NCI-H748 (cell line): ENCODE results near the gene FBXO36.
"Not testable (repeated sequence)": the region's sequence is repeated elsewhere in the genome, so short reads cannot be mapped to it uniquely, and the experiment has no call there.

ENCODE experiments used
- DNase-seq: peaks from one replicate; lab custom pipeline; 2025; ENCODE audit not compliant: unreplicated experiment; lab: John Stamatoyannopoulos, UW

Gene FBXO36

DNA sequence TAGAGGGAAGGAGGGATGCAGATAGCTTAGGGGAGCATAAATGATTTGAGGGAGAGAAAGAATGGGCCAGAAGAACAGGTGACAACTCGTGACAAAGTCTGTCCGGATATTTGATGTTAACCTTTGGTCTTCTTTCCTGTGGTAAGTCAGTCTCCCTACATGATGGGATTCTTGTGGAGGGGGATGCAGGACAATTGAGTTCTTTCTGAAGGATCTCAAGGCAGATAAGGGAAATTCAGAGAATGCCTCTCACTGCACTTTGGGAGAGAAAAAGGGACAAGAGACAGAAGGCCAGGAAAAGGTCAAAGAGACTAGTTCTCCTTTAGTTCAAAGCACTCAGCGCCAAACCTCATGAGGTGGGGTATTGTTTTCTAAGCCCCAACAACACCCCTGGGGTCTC, 34.2 kb downstream of the FBXO36 start:
- DNase-seq = no peak

DNA sequence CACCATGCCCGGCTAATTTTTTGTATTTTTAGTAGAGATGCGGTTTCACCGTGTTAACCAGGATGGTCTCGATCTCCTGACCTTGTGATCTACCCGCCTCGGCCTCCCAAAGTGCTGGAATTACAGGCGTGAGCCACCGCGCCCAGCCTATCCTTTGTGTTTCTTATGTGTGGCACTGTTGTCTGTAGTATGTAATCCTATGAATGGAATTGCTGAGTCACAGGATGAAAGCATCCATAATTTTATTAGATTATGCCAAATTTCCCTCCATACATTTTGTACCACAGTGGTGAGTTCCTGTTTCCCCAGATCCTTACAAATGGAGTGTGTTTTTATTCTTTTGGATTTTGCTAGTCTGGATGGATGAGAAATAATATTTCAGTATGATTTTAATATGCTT, 41.3 kb downstream of the FBXO36 start:
- DNase-seq = not testable (repeated sequence)

DNA sequence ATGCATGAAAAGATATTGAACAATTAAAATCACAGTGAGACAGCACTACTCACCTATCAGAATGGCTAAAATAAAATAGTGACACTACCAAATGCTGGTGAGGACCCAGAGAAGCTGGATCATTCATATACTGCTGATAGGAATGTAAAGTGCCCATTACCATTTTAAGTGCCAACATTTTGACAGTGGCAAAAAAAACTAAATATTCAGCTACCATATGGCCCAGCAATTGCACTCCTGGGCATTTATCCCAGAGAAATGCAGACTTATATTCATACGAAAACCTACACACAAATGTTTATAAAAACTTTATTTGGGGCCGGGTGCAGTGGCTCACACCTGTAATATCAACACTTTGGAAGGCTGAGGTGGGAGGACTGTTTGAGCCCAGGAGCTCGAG, 47.6 kb downstream of the FBXO36 start:
- no peak for DNase-seq

DNA sequence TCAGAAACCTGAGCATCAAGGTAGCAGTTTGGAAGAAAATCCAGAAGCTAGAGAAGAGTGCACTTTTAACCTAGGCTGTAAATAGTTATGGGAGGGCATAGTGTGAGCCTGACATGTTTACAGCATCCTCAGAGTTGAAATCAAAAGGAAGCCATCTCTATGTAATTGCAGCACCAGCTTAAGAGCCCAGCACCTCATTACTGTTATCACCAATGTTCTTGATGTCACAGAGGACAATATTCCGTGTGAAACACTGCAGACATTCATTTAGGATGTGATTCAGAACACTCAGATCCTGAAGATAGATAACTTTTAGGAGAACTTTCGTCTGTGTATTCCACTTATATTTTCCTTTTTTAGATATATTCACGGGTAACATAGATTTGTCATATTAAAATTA, 48.1 kb downstream of the FBXO36 start:
- no peak for DNase-seq

DNA sequence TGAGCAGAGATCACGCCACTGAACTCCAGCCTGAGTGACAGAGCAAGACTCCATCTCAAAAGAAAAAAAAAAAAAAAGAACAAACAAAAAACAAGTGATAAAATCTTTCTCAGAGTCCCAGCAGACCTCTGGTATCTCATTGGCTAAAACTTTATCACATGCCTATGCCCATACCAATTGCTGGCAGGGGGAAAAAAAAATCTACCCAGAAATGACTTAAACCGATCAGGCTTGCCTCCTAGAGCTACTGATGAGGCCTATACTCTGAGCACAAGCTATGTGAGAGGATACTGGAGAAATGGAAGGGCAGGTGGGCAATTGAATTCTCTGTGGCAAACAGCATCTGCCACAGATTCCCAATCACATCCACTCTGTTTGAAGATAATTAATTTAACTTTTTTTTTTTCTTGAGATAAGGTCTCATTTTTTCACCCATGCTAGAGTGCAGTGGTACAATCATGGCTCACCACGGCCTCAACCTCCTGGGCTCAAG, 49.0 kb downstream of the FBXO36 start:
- DNase-seq = no peak

DNA sequence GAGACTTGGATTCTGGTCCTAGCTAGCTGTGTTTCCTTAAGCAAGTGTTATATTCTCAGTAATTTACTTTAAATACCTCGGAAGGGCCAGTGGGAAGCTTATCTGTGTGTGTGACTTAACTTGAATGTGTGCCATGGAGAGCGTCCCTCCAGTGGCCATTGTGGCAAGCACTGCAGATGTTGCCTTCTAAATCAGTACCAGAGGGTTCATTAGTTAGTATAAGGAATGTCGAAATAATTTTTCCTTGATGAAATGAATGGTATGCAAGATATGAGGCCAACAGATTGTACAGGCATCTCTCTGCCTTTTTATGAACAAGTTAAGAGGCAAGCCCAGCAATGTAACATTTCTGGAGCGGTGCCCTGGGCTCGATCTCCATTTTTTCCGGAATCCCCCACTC, 52.0 kb downstream of the FBXO36 start:
- no peak for DNase-seq

DNA sequence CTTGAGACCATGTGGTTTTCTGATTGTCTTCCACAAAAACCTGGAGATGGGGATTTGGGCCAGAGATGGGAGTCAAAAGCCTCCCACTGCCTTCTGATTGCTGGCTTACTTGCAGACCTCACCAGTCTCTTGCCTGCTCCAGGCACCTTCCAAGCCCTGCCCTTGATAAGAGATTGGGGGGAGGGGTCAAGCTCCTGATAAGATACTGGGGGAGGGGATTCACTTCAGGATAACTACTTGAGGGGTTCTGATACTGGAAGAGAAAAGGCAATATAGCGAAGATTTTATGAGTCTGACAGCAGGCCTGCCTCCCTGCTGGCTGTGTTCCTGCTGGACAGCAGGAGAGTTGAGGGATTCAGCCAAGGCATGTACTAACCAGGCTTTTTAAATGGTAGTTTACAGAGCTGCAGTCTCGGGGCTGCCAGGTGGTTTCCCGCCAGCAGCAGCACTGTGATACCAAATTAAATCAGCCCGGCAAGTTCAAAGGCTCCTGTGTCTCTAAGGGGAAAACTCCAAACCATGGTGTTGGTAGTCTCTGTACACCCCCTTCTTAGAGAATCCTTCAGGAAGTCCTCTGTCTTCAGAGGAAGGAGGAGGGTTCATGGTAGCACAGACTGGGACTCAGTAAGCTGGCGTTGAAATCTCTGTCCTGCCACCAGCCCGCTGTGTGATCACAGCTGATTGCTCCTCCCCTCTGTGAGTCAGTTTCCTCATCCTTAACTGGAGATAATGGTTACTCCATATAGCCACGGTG, 58.3 kb downstream of the FBXO36 start:
- no peak for DNase-seq

DNA sequence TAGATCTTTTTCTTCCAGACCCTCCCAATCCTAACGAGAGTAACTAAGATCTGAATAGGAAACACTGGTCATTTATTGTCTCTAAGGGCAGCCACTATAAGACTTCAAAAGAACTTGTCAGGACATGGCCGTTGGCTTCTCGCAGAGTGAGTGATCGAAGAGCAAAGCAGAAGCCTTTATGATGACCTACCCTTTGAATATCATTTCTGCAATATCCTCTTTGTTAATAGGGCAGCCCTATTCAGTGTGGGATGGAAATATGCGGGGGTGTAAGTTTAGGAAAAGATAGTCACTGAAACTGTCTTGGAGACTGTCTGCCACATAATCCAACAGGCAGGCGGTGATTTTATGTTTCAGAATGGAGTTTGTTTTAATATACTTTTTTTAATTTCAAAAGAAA, 70.9 kb downstream of the FBXO36 start:
- DNase-seq = no peak

DNA sequence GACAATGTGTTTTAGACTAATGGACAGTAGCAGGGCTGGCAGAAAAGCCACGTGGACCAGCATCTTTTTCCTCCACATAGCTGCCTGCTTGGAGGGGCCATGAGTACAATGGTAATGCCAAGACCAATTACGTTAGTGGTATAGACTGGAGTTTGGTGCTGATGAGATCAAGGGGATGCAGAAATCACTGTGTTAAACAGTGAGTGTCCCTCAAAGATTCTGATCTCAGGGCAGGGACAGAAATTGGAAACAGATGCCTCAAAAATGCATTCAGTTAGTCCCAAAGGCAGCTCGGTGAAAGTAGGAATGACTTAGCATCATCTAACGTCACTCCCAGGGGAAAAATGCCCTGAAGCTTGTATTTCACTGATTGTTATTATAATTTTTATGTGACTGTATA, 74.0 kb downstream of the FBXO36 start:
- DNase-seq = no peak

DNA sequence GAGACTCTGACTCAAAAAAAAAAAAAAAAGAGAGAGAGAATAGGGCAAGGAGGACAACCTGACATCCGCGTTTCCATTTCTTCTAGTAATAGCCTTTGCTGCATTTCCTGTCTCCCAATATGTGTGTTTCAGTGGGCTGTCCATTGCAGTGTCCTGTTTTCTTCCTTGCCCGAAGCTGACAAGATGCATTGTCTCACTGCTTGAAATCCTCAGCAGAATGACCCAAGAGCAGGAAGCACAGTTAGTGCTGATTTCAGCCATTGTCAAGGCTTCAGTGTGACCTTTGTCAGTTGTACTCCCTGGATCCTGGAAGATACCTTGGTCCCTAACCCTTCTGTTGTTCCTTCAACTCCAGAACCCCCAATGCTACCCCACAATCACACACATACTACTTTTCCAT, 75.3 kb downstream of the FBXO36 start:
- DNase-seq = no peak

DNA sequence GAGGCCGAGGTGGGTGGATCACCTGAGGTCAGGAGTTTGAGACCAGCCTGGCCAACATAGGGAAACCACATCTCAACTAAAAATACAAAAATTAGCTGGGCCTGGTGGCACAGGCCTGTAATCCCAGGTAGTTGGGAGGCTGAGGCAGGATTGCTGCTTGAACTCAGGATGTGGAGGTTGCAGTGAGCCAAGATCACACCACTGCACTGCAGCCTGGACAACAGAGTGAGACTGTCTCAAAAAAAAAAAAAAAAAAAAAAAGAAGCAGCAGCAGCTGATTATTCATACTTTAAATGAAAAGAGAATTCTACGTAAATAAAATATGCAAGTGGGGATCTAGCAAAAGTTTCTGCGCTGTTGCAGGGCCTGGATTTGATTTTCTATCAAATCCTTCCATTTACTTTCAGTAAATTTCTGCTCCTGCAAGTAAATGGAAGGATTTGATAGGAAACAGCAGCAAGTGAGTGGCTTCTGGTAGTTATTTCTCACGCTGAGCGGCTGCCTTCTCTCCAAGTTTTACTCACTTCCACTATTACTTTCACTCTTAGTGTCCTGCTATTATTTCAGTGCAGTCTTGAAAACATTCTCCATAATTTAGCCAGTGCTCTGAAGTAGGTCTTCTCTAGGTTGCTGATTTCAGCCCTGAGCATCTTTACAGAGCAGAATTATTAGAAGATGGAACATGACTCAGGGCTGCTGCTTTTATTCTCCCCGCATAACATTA, 78.0 kb downstream of the FBXO36 start:
- DNase-seq = no peak

DNA sequence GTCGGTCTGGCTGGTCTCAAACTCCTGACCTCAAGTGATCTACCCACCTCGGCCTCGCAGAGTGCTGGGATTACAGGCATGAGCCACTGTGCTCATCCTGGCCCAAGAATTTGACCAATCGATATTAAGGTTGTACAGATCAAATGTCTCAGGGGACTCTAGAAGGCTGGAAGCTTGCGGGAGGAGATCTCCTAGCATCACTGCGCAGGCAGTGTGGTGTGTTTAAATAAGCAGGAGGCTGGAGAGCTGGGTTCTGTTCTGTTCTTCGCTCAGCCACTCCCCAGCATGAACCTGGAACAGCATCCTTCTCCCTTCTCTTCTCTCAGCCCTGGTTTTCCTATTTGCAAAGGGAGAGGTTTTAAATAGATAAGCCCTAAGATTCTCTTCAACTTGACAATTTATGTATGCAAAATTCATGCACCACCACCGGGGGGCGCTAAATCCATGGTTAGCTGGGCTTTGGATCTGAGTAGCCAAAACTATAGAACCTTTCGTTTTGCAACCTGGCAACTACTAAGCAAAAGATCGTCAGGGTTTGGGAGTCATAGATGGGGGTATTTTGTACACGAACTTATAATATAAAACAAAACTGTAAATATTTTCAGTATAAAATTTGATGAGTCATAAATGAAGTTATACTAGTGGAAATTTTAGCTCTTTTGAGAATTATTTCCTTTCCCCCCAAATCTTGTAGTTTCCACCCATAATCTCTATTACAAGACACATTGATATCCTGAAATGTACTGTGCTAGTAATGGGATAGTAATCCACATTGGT, 85.8 kb downstream of the FBXO36 start:
- DNase-seq = peak; percentile 66

DNA sequence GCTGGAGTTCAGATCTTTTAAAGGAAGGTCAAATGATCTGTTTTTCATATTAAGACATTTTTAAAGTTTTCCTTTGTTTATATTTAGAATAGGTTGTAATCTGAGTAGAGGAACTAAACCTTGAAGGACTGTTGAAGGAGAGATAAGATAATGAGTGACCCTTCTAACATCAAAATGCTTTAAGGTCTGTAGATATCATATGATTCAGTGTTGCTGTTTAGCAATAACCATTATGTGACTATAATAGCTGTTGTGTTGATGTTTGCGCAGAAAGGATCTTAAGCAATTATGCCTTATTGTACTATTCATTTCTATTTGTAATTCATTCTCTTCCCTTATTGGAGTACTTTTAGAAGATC, 86.4 kb downstream of the FBXO36 start:
- DNase-seq = no peak

DNA sequence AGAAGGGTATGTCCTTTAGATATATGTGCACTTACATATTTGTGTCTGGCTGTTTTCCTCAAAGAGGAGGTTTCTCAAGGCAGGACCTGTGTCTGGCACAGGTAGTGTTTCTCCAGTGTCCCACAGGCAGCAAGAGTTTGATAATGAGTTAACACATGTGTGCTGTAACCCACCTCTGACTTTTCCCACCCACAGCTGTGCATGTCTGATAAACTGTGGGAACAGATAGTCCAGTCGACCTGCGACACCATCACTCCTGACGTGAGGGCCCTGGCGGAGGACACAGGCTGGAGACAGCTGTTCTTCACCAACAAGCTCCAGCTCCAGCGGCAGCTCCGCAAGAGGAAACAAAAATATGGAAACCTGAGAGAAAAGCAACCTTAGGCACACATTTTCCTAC, 88.2 kb downstream of the FBXO36 start:
- no peak for DNase-seq

DNA sequence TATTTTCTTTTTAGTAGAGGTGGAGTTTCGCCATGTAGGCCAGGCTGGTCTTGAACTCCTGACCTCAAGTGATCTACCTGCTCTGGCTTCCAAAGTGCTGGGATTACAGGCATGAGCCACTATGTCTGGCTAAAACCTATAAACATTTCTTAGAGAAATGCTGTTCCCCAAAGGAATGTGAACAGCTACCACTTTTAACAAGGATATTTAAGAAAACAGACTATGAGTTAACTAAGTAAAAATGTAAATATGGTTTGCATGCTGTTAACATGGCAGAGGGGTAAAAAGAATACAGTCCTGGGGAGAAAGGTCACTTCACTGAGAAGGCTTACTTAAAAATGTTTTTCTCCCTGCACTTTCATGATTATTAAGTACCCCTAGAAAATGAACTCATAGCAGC, 89.3 kb downstream of the FBXO36 start:
- DNase-seq = no peak

DNA sequence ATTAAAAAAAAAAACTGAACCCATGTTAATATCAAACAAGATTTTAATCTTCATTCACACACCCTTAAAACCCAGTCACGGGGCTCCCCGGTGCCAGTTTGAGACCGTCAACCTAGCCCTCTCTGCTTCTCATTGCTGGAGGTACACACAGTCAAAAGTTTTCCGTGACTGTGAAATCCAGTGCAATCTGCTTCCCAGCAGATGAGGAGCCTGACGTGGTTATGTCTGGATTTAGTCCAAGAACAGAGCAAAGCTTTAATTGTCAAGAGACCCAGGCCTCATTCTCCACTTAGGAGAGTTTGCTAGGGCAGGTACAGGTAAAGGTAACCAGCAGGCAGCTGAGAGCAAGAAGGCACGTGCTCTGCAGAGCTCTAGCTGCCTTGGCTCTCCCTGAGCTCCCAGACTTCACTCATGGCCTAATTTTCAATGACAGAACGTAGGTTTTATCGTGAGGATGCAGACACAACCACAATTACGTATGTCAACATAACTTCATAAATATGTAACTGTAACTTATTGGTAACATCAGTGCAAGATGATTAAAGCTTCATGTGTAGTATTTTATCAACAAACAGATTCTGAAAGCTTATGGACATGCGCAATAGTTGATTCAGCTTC, 90.1 kb downstream of the FBXO36 start:
- no peak for DNase-seq

DNA sequence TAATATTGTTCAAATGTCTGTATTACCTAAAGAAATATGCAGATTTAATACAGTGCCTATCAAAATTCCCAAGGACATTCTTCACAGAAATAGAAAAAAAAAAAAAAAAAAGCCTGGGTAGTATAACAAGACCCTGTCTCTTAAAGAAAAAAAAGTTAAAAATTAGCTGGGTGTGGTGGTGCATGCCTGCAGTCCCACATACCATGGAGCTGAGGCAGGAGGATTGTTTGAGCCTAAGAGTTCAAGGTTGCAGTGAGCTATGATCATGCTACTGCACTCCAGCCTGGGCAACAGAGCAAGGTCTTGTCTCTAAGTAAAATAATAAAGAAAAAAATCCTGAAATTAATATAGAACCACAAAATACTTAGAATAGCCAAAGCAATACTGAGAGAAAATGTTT, 94.5 kb downstream of the FBXO36 start:
- no peak for DNase-seq

DNA sequence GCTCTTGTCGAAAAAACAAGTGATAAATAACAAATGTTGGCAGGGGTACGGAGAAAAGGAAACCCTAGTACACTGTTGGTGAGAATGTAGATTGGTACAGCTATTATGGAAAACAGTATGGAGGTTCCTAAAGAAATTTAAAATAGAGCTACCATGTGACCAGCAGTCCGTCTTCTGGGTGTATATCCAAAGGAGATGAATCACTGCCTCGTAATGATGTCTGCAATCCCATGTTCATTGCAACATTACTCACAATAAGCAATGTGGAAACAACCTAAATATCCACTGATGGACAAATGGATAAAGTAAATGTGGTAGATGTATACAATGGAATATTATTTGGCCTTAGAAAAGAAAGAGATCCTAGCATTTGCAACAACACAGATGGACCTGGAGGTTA, 95.8 kb downstream of the FBXO36 start:
- DNase-seq = no peak

DNA sequence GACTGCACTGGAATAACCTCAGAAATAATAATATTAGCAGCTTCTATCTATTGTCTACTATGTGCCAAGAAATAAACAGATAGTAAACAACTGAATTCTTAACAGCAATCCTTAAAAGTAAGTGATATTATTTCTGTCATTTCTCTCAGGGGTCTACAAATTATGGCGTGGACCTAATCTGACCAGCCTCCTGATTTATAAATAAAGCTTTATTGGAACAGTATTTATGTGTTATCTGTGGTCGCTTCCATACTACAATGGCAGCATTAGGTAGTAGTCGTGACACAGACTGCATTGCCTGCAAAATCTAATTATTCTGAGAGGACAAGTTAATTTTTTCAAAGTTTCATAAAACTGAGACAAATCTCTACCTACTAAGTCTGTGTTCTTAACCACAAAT, 97.4 kb downstream of the FBXO36 start:
- no peak for DNase-seq

DNA sequence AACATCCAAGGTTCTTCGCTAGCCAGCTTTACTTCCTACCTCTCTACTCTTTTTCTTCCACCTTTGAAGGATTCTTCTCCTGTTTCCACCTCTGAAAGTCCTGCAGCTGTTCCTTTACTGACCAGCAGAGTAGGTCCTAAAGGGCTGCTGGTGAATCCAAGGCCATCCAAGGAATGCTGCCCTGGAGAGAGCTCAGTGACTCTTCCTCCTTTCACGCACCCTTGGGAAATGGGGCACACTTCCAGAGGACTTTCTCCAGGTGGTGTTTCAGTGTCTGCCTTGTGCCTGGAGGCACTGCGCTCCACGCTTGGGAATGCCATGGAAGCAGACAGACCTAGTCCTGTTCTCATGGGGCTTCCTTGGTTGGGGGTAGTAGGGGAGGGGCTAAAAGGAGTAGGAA, 101.0 kb downstream of the FBXO36 start:
- DNase-seq = no peak

DNA sequence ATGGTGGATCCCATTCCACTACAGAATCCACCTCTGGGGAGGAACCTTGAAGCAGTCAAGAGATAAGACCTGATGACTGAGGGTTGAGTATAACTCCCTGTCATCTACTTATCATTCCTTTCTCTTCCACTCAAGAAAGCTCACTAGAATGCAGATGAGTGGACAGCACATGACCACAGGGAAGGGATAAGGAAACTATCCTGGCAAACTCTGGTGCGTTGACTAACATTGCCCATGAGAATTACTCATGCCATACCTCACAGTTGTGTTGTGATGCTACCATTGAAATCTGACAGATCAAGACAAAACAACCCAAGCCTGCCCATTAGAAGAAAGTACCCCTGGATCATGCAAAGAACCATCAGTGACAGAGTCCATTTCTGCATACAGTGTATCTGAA, 119.9 kb downstream of the FBXO36 start:
- DNase-seq = no peak

DNA sequence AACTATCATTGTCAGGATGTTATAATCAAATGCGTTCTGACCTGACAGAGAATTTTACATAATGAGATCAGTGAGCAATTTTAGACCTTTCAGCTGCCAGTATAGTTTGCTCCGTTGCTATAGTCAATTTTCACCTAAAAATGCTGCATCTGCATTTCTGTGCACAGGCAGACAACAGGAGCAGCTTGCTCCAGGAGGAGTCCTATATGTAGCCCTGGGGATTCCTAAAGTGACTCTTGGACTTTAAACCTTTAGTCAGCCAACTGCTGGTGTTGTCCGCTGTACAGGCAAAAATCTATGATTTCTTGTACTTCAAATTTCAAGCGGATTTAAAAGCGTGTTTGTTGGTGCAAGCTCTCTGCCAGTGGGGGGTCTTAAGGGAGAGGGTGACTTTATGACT, 120.7 kb downstream of the FBXO36 start:
- no peak for DNase-seq
